Fibroblast of lung (primary cell): ENCODE measurements around the gene ANKRD61. TPM values are rescaled to one million over a fixed set of nuclear protein-coding genes. Genes with fewer than 3 reads are reported as not detected.
A peak's percentile ranks its signal among the peaks of the same experiment; 100 is the strongest.
"Not testable (repeated sequence)": the region's sequence is repeated elsewhere in the genome, so short reads cannot be mapped to it uniquely, and the experiment has no call there.

Experiments
- DNase-seq, 2 donors: peaks; one replicate each; pipeline versions ENCODE4 v3.0.0 to v3.0.0-alpha.2; 2010; ENCODE audit warnings: low read depth in 2 of 2
- H2AFZ ChIP-seq: 2 replicates; pipeline ENCODE4 v1.5.1; 2012; ENCODE audit warnings: low read length, control low read depth, inconsistent platforms
- H3K27ac ChIP-seq: 2 replicates; pipeline ENCODE4 v1.5.1; 2011; ENCODE audit warnings: low read length, control low read depth; ENCODE audit not compliant: insufficient read depth
- H3K27me3 ChIP-seq: 2 replicates; pipeline ENCODE4 v1.5.1; 2011; ENCODE audit warnings: mild to moderate bottlenecking, low read length; ENCODE audit not compliant: control insufficient read depth, insufficient read depth
- H3K36me3 ChIP-seq: 2 replicates; pipeline ENCODE4 v1.5.1; 2011; ENCODE audit warnings: low read length; ENCODE audit not compliant: control insufficient read depth, insufficient read depth
- H3K4me1 ChIP-seq: 2 replicates; pipeline ENCODE4 v1.5.1; 2011; ENCODE audit warnings: low read length; ENCODE audit not compliant: control insufficient read depth, insufficient read depth; ENCODE audit errors: extremely low read depth
- H3K4me2 ChIP-seq: 2 replicates; pipeline ENCODE4 v1.5.1; 2011; ENCODE audit warnings: low read length, control low read depth; ENCODE audit not compliant: insufficient read depth; ENCODE audit errors: extremely low read depth
- H3K4me3 ChIP-seq, 4 experiments: fragments of 200-600 bp in 1 of 4; sonication (generic) in 1 of 4; replicated peaks in 1 of 4; 2 replicates each; pipeline ENCODE4 v1.5.1; 2011 to 2016; ENCODE audit warnings: low read length in 4 of 4, low read depth in 3 of 4, mild to moderate bottlenecking in 3 of 4, control low read depth in 2 of 4, inconsistent platforms in 1 of 4, mixed read lengths in 1 of 4; ENCODE audit not compliant: insufficient read depth in 1 of 4; ENCODE audit errors: control extremely low read depth in 1 of 4
- H3K79me2 ChIP-seq: 2 replicates; pipeline ENCODE4 v1.5.1; 2012; ENCODE audit warnings: mild to moderate bottlenecking, low read length, inconsistent platforms; ENCODE audit not compliant: control insufficient read depth, insufficient read depth
- H3K9ac ChIP-seq: 2 replicates; pipeline ENCODE4 v1.5.1; 2011; ENCODE audit warnings: mild to moderate bottlenecking, low read length, control low read depth; ENCODE audit not compliant: insufficient read depth
- H3K9me3 ChIP-seq: 2 replicates; pipeline ENCODE4 v1.5.1; 2012; ENCODE audit warnings: low read depth, low read length; ENCODE audit not compliant: control insufficient read depth, insufficient read depth
- H4K20me1 ChIP-seq: 2 replicates; pipeline ENCODE4 v1.5.1; 2011; ENCODE audit warnings: low read length; ENCODE audit not compliant: control insufficient read depth, insufficient read depth; ENCODE audit errors: extremely low read depth
- EZH2 ChIP-seq: IDR thresholded peaks from 2 replicates; pipeline ENCODE4 v1.5.1; 2012; ENCODE audit warnings: low read length, control low read depth, mild to moderate bottlenecking; ENCODE audit errors: missing control alignments
- polyA plus RNA-seq, 2 donors: library from polyadenylated mRNA; depleted of rRNA in 1 of 2; stranded (reverse) in 1 of 2; unstranded in 1 of 2; fragments of >200 nt; gene quantifications; 2 replicates each; pipeline ENCODE4 v1.2.1, GENCODE V29; 2011 to 2012; ENCODE audit warnings: missing spikeins in 1 of 2
- total RNA-seq: library from RNA; depleted of rRNA; stranded (reverse); fragments of >200 nt; gene quantifications from 2 replicates; pipeline ENCODE4 v1.2.1, GENCODE V29; 2014
- TF ChIP-seq, protein P1 (sequence below), 2 donors: IDR thresholded peaks in 1 of 2; conservative IDR thresholded peaks in 1 of 2; 1 replicate in 1 of 2; 2 replicates in 1 of 2; pipeline ENCODE4 v1.5.1; 2011 to 2012; ENCODE audit warnings: low read length in 2 of 2, control low read depth in 1 of 2, inconsistent platforms in 1 of 2, low read depth in 1 of 2, mild to moderate bottlenecking in 1 of 2

Gene ANKRD61
- total and polyA plus RNA-seq, 2 donors (not counting 1 experiment from before 2014, with no cell fraction given): 0.17 to 0.43 TPM

DNA sequence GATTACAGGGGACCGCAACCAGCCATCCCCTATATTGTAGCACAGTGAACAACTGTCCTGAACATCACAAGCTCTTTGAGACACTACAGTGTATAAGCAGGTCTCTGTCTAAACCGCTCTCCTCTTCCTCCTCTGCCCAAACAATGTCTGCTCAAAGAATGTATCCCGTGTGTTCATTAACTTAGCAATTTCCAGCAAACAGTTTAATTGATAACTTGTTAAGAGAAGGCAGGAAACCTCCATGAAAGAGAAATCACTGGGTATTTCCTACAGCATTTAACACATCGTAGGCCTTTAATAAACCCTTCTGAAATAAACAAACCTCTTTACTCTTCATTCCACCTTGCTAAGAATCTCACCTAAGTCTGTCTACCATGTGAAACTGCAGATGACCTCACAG, 23.8 kb upstream of the ANKRD61 start:
- Histone ChIP-seq H3K27ac (no peak overlapping the region), H3K9me3 (no peaks in the 10 kb centered on the region), H3K9ac (no peak overlapping the region), H3K4me1 (peaks cover 2% of the 10 kb centered on the region), H3K79me2 (peaks cover 21% of the 10 kb centered on the region), H4K20me1 (no peaks in the 10 kb centered on the region), H3K4me3 (no peak overlapping the region), H3K27me3 (no peaks in the 10 kb centered on the region), H3K36me3 (no peaks in the 10 kb centered on the region), H3K4me2 (no peak overlapping the region), H2AFZ (no peak overlapping the region)
- no peak for TF ChIP-seq EZH2
- TF ChIP-seq, protein P1, sequence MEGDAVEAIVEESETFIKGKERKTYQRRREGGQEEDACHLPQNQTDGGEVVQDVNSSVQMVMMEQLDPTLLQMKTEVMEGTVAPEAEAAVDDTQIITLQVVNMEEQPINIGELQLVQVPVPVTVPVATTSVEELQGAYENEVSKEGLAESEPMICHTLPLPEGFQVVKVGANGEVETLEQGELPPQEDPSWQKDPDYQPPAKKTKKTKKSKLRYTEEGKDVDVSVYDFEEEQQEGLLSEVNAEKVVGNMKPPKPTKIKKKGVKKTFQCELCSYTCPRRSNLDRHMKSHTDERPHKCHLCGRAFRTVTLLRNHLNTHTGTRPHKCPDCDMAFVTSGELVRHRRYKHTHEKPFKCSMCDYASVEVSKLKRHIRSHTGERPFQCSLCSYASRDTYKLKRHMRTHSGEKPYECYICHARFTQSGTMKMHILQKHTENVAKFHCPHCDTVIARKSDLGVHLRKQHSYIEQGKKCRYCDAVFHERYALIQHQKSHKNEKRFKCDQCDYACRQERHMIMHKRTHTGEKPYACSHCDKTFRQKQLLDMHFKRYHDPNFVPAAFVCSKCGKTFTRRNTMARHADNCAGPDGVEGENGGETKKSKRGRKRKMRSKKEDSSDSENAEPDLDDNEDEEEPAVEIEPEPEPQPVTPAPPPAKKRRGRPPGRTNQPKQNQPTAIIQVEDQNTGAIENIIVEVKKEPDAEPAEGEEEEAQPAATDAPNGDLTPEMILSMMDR (conservative IDR thresholded peaks at IDR 0.05 in 1 of 2, IDR thresholded peaks at IDR 0.05 in 1 of 2; ENCODE audit: low read depth in 1 of 2, low read length in 2 of 2): no peak
- DNase-seq: no peak

DNA sequence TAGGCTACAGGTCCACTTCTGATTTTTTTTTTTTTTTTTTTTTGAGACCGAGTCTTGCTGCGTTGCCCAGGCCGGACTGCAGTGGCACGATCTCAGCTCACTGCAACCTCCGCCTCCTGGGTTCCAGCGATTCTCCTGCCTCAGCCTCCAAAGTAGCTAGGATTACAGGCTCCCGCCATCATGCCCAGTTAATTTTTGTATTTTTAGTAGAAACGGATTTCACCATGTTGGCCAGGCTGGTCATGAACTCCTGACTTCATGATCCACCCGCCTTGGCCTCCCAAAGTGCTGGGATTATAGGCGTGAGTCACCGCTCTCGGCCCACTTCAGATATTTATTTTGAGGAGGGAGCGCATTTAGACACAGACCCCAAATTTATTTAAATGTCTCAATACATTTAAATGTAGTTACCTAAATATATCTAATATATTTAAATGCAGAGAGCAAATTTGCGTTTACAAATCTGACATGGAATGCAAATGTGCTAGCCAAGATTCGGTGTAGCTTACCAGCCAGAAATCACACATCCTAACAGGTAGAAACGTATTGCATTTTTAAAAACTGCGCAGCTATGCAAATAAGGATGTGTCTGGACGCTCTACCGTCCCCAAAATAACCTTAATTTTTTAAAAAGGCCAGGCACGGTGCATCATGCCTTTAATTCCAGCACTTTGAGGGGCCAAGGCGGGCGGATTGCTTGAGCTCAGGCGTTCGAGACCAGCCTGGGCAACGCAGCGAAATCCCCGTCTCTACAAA, 23.2 kb upstream of the ANKRD61 start:
- H3K27ac ChIP-seq: peak overlapping the region; percentile 97

DNA sequence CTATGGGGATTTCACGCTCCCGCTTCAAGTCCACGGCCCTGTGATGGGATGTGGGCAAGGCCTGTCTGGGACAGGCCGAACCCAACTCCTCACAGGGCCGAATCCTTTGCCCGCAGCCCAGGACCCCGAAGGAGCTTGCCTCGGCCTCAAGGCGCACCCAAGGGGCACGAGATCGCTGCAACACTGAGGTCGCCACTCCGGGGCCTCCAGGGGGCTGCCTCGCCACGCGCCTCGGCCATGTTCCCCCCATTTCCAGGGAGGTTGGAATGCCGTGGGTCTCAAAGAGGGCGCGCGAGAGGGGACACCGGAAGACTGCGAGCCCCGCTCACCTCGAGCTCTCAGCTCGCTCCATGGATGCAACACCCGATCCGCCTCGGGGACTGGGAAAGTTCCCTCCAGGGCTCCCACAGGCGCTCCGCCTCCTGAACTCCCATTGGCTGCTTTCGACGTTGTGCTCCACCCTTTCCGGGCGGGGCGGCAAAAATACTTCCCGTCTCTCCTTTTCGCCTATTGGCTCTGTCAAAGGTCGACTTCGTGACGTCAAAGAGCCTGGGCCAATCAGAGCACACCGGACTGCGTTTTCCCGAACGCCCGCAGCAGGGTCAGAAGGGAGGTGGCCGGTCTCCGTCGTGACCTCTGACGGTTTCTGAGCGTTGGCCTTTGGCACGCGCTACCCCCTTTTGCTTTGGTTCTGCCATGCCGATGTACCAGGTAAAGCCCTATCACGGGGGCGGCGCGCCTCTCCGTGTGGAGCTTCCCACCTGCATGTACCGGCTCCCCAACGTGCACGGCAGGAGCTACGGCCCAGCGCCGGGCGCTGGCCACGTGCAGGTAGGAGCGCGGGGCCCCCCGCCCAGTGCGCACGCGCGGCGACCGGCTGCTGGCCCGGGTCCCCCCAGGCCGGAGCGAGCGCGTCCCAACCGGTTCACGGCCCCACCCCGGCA, 22.2 kb upstream of the ANKRD61 start, which contains the start of the genes AIMP2 and PMS2:
Gene AIMP2, plus strand, starts transcription at position 605 of the 944 bp plus-strand sequence. Its CDS starts 92 bp downstream, at position 697.
Gene PMS2, minus strand, starts transcription at position 382 of the 944 bp plus-strand sequence. Its CDS starts 30 bp downstream, at position 352.
- H3K4me2 ChIP-seq: peak within 1 kb of the TSS; percentile 88
- peak; percentile 97 to 99 for DNase-seq
- H2AFZ ChIP-seq: peak within 1 kb of the TSS; percentile 87
- peaks cover 27% of the 10 kb centered on the region for H3K79me2 ChIP-seq
- peak within 1 kb of the TSS; percentile 86 for H3K9ac ChIP-seq
- H3K27ac ChIP-seq: peak within 1 kb of the TSS; percentile 97
- H4K20me1 ChIP-seq: no peaks in the 10 kb centered on the region
- H3K4me1 ChIP-seq: peaks cover 2% of the 10 kb centered on the region
- H3K9me3 ChIP-seq: no peaks in the 10 kb centered on the region
- H3K4me3 ChIP-seq: peak within 1 kb of the TSS; percentile 67 to 91 (median 82)
- H3K27me3 ChIP-seq: no peaks in the 10 kb centered on the region
- TF ChIP-seq, protein P1 (conservative IDR thresholded peaks at IDR 0.05 in 1 of 2, IDR thresholded peaks at IDR 0.05 in 1 of 2; ENCODE audit: low read depth in 1 of 2, low read length in 2 of 2): peak in 1 of 2 donors; percentile 10
- no peak for TF ChIP-seq EZH2
- H3K36me3 ChIP-seq: no peaks in the 10 kb centered on the region

More for the DNA sequence above, 23.2 kb upstream of the ANKRD61 start:
- not testable (repeated sequence) for H3K9me3 ChIP-seq, H4K20me1 ChIP-seq, DNase-seq, H3K27me3 ChIP-seq, H3K36me3 ChIP-seq, H3K4me1 ChIP-seq
- Histone ChIP-seq H2AFZ (peak overlapping the region; percentile 26), H3K9ac (peak overlapping the region; percentile 46), H3K4me2 (peak overlapping the region; percentile 88), H3K4me3 (peak overlapping the region; percentile 62 to 91 (median 76)), H3K79me2 (peaks cover 27% of the 10 kb centered on the region)

DNA sequence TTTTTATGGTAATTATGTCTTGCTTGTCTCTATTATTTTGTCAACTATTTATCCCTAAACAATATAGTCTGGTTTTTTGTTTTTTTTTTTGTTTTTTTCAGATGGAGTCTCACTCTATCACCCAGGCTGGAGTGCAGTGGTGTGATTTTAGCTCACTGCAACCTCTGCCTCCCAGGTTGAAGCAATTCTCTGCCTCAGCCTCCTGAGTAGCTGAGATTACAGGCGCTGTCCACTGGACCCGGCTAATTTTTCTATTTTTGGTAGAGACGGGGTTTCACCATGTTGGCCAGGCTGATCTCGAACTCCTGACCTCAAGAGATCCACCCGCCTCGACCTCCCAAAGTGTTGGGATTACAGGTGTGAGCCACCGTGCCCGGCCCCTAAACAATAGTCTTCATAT, 20.8 kb upstream of the ANKRD61 start:
- not testable (repeated sequence) for H3K4me1 ChIP-seq, H3K36me3 ChIP-seq, H3K27me3 ChIP-seq, H4K20me1 ChIP-seq, H3K9ac ChIP-seq, DNase-seq, H3K9me3 ChIP-seq, H2AFZ ChIP-seq
- H3K4me2 ChIP-seq: peak overlapping the region; percentile 68
- peak overlapping the region; percentile 27 for H3K27ac ChIP-seq
- peaks cover 30% of the 10 kb centered on the region for H3K79me2 ChIP-seq
- H3K4me3 ChIP-seq: peak overlapping the region; percentile 31 to 91 (median 56)
